Caco-2 (cell line): ENCODE measurements around the gene MIPEP. TPM values are rescaled to one million over a fixed set of nuclear protein-coding genes. Genes with fewer than 3 reads are reported as not detected.
"Not testable (repeated sequence)": the region's sequence is repeated elsewhere in the genome, so short reads cannot be mapped to it uniquely, and the experiment has no call there.

ENCODE experiments used
- BruUV-seq: library from RNA; stranded (reverse); fragments of 400-500 nt; replicated peaks from 2 replicates; lab custom pipeline; 2021; lab: Mats Ljungman, UMichigan
- CTCF ChIA-PET: fragments of 300-600 bp; sonication (Branson Sonifier 250); formaldehyde crosslinking; loops from one replicate; lab custom pipeline; 2022; ENCODE audit warnings: antibody characterized with exemption; lab: Charles Lee
- POLR2A ChIA-PET: fragments of 300-600 bp; sonication (Branson Sonifier 250); formaldehyde crosslinking; loops from one replicate; lab custom pipeline; 2022; ENCODE audit warnings: antibody characterized with exemption; lab: Charles Lee
- DNase-seq, 2 experiments: peaks; one replicate each; pipeline versions ENCODE4 v3.0.0 to v3.0.0-alpha.2; 2020 to 2022
- H3K27me3 ChIP-seq: replicated peaks from 2 replicates; pipeline ENCODE4 v1.6.0; 2011; ENCODE audit warnings: low read length; ENCODE audit not compliant: control insufficient read depth, insufficient read depth
- H3K36me3 ChIP-seq: 2 replicates; pipeline ENCODE4 v1.5.1; 2011; ENCODE audit warnings: low read length; ENCODE audit not compliant: control insufficient read depth, insufficient read depth
- H3K4me1 ChIP-seq: fragments of 250-450 bp; sonication (Bioruptor Pico); 2 replicates; pipeline ENCODE4 v1.5.1; 2020; ENCODE audit warnings: mild to moderate bottlenecking
- H3K4me3 ChIP-seq: 2 replicates; pipeline ENCODE4 v1.5.1; 2011; ENCODE audit warnings: low read depth, mild to moderate bottlenecking, control low read depth, low read length
- H3K9me3 ChIP-seq: fragments of 250-450 bp; sonication (Bioruptor Pico); 2 replicates; pipeline ENCODE4 v1.5.1; 2020; ENCODE audit warnings: mild to moderate bottlenecking, moderate library complexity
- H3K27ac Mint-ChIP-seq: one replicate; pipeline ENCODE4 v1.8.0; 2022; ENCODE audit warnings: mixed read lengths; ENCODE audit not compliant: unreplicated experiment
- H3K27me3 Mint-ChIP-seq: one replicate; pipeline ENCODE4 v1.8.0; 2022; ENCODE audit warnings: mixed read lengths; ENCODE audit not compliant: insufficient read depth, unreplicated experiment
- H3K36me3 Mint-ChIP-seq: one replicate; pipeline ENCODE4 v1.8.0; 2022; ENCODE audit warnings: mild to moderate bottlenecking, mixed read lengths; ENCODE audit not compliant: insufficient read depth, unreplicated experiment
- H3K4me1 Mint-ChIP-seq: one replicate; pipeline ENCODE4 v1.8.0; 2022; ENCODE audit warnings: low read depth, mixed read lengths; ENCODE audit not compliant: unreplicated experiment
- H3K4me3 Mint-ChIP-seq: one replicate; pipeline ENCODE4 v1.8.0; 2022; ENCODE audit warnings: mild to moderate bottlenecking, moderate library complexity, mixed read lengths; ENCODE audit not compliant: unreplicated experiment
- H3K9me3 Mint-ChIP-seq: one replicate; pipeline ENCODE4 v1.8.0; 2022; ENCODE audit warnings: mixed read lengths; ENCODE audit not compliant: unreplicated experiment
- intact Hi-C: fragments of 100-400 bp; cut with micrococcal nuclease; formaldehyde crosslinking; loops from one replicate; pipeline ENCODE4 v1.10.0; 2022; ENCODE audit not compliant: unreplicated experiment
- total RNA-seq: library from RNA; stranded (reverse); gene quantifications from 2 replicates; pipeline ENCODE4 v1.2.3, GENCODE V29; 2022
- TF ChIP-seq, protein P1 (sequence below), 2 experiments: fragments of 200-600 bp in 1 of 2; IDR thresholded peaks; 1 replicate in 1 of 2; 2 replicates in 1 of 2; pipeline versions ENCODE4 v1.5.1 to v1.8.0; 2011 to 2022; ENCODE audit warnings: antibody characterized with exemption in 1 of 2, control low read depth in 1 of 2, inconsistent platforms in 1 of 2, low read depth in 1 of 2, low read length in 1 of 2, mild to moderate bottlenecking in 1 of 2, moderate library complexity in 1 of 2; ENCODE audit not compliant: insufficient read depth in 1 of 2, severe bottlenecking in 1 of 2, unreplicated experiment in 1 of 2

The MIPEP gene
- total RNA-seq, 1 experiment from 2014 or later: 40.6 TPM

DNA sequence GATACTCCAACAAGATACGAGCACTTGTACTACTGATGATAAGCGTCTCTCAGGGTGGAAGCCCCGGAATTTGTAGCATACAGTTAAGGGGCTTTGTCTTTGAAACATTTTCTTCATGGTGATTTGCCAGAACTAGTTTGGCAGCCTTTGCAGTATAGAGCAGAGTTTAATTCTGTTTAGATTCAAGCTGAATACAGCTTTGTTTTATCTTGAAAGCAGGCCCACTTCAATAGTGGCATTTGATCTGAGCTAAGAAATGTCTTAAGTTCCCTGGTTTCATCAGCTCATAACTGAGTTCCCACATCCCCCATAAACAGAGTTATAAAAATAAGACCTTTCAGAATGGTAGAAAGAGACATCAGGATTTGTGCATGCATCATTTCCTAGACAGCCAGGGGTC, 125.9 kb downstream of the MIPEP start:
- no peaks in the 10 kb centered on the region for H3K9me3 ChIP-seq
- H3K4me3 Mint-ChIP-seq: no peak overlapping the region
- H3K27me3 ChIP-seq: no peaks in the 10 kb centered on the region
- CTCF ChIA-PET: no interaction called here
- H3K27ac Mint-ChIP-seq: no peak overlapping the region
- H3K27me3 Mint-ChIP-seq: no peaks in the 10 kb centered on the region
- TF ChIP-seq, protein P1, sequence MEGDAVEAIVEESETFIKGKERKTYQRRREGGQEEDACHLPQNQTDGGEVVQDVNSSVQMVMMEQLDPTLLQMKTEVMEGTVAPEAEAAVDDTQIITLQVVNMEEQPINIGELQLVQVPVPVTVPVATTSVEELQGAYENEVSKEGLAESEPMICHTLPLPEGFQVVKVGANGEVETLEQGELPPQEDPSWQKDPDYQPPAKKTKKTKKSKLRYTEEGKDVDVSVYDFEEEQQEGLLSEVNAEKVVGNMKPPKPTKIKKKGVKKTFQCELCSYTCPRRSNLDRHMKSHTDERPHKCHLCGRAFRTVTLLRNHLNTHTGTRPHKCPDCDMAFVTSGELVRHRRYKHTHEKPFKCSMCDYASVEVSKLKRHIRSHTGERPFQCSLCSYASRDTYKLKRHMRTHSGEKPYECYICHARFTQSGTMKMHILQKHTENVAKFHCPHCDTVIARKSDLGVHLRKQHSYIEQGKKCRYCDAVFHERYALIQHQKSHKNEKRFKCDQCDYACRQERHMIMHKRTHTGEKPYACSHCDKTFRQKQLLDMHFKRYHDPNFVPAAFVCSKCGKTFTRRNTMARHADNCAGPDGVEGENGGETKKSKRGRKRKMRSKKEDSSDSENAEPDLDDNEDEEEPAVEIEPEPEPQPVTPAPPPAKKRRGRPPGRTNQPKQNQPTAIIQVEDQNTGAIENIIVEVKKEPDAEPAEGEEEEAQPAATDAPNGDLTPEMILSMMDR (IDR thresholded peaks at IDR 0.05; ENCODE audit: insufficient read depth in 1 of 2, low read depth in 1 of 2, low read length in 1 of 2, severe bottlenecking in 1 of 2, unreplicated experiment in 1 of 2): no peak
- no peaks in the 10 kb centered on the region for H3K36me3 Mint-ChIP-seq
- no peak overlapping the region for H3K4me3 ChIP-seq
- H3K36me3 ChIP-seq: no peaks in the 10 kb centered on the region
- intact Hi-C loops: no loop called here
- no peaks in the 10 kb centered on the region for H3K9me3 Mint-ChIP-seq
- H3K4me1 ChIP-seq: no peaks in the 10 kb centered on the region
- no TSS peak for BruUV-seq
- POLR2A ChIA-PET: no interaction called here
- DNase-seq: no peak
- H3K4me1 Mint-ChIP-seq: no peaks in the 10 kb centered on the region

DNA sequence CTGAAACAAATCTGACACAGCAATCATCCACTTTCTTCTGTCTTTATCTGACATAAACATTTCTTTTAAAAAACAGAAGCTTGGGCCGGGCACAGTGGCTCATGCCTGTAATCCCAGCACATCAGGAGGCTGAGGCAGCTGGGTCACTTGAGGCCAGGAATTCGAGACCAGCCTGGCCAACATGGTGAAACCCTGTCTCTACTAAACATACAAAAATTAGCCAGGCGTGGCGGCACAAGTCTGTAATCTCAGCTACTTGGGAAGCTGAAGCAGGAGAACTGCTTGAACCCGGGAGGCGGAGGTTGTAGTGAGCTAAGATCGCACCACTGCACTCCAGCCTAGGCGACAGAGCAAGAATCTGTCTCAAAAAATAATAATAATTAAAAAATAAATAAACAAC, 127.4 kb downstream of the MIPEP start:
- H3K36me3 ChIP-seq, H3K27ac Mint-ChIP-seq, intact Hi-C loops, H3K36me3 Mint-ChIP-seq, POLR2A ChIA-PET, H3K4me1 ChIP-seq, H3K4me3 Mint-ChIP-seq, CTCF ChIA-PET, H3K27me3 ChIP-seq, H3K4me3 ChIP-seq, H3K27me3 Mint-ChIP-seq, DNase-seq, H3K4me1 Mint-ChIP-seq, H3K9me3 ChIP-seq, H3K9me3 Mint-ChIP-seq, BruUV-seq: not testable (repeated sequence)

DNA sequence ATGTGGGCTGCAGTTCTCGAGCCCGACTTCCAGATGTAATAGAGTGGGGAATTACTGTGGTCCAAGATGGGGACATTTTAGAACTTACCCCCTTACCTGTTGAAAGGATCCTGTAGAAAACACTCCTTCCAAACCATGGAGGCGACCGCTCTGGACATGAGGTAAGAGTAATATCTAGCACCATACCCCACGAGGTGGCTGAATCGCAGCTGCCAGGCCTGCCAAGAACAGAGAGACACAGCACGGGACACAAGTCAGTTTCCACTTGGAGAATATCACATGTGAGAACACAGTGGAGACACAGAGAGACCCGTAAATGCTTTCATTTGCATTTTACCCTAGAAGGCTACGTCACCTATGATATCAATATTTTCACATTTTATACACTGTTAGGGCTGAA, 129.2 kb downstream of the MIPEP start:
- no peak overlapping the region for H3K27ac Mint-ChIP-seq
- TF ChIP-seq, protein P1 (IDR thresholded peaks at IDR 0.05; ENCODE audit: insufficient read depth in 1 of 2, low read depth in 1 of 2, low read length in 1 of 2, severe bottlenecking in 1 of 2, unreplicated experiment in 1 of 2): no peak
- no peak overlapping the region for H3K4me3 Mint-ChIP-seq
- no peaks in the 10 kb centered on the region for H3K9me3 Mint-ChIP-seq
- no peaks in the 10 kb centered on the region for H3K27me3 Mint-ChIP-seq
- ChIA-PET CTCF (no interaction called here), POLR2A (no interaction called here)
- BruUV-seq: no TSS peak
- Histone ChIP-seq H3K4me3 (no peak overlapping the region), H3K4me1 (peaks cover 5% of the 10 kb centered on the region), H3K9me3 (no peaks in the 10 kb centered on the region), H3K36me3 (no peaks in the 10 kb centered on the region), H3K27me3 (no peaks in the 10 kb centered on the region)
- no peak for DNase-seq
- H3K36me3 Mint-ChIP-seq: no peaks in the 10 kb centered on the region
- H3K4me1 Mint-ChIP-seq: peaks cover 2% of the 10 kb centered on the region
- intact Hi-C loops: no loop called here
